Body of pancreas (tissue), 4 donors: ENCODE measurements around the gene TMEM109. TPM values are rescaled to one million over a fixed set of nuclear protein-coding genes. Genes with fewer than 3 reads are reported as not detected.

Experiments
- ATAC-seq: fragments of 150-250 bp; one replicate; pipeline ENCODE4 v1.9.1; 2016
- DNase-seq, 4 donors: peaks; one replicate each; pipeline ENCODE4 v3.0.0-alpha.2; 2019
- H3K27ac ChIP-seq, 4 donors: fragments of 200-600 bp; sonication (generic); 1 replicate in 3 of 4; 2 replicates in 1 of 4; pipeline versions ENCODE4 v1.5.1 to v1.6.1; 2016 to 2019; ENCODE audit warnings: mild to moderate bottlenecking in 1 of 4, mixed read lengths in 1 of 4, moderate library complexity in 1 of 4
- H3K27me3 ChIP-seq, 2 donors: fragments of 200-600 bp; sonication (generic); one replicate each; pipeline ENCODE4 v1.6.0; 2016; ENCODE audit warnings: mild to moderate bottlenecking in 1 of 2
- H3K36me3 ChIP-seq, 2 donors: fragments of 200-600 bp; sonication (generic); replicated peaks in 1 of 2; 2 replicates each; pipeline ENCODE4 v1.5.1; 2016; ENCODE audit warnings: low read depth in 2 of 2; ENCODE audit not compliant: insufficient read depth in 1 of 2
- H3K4me1 ChIP-seq: fragments of 200-600 bp; sonication (generic); one replicate; pipeline ENCODE4 v1.6.0; 2016
- H3K4me3 ChIP-seq, 2 donors: fragments of 200-600 bp; sonication (generic); 1 replicate in 1 of 2; 2 replicates in 1 of 2; pipeline ENCODE4 v1.5.1; 2016 to 2019
- H3K9me3 ChIP-seq, 3 donors: fragments of 200-600 bp; sonication (generic); 1 replicate in 2 of 3; 2 replicates in 1 of 3; pipeline ENCODE4 v1.5.1; 2016
- CTCF ChIP-seq, 7 experiments: fragments of 450-650 bp in 4 of 7; fragments of 200-600 bp in 3 of 7; sonication (generic) in 3 of 7; IDR thresholded peaks; one replicate each; pipeline ENCODE4 v1.5.1; 2016 to 2019; ENCODE audit warnings: antibody characterized with exemption in 7 of 7
- POLR2A ChIP-seq, 3 donors: fragments of 450-650 bp; IDR thresholded peaks; one replicate each; pipeline ENCODE4 v1.6.1; 2016; ENCODE audit warnings: antibody characterized with exemption in 3 of 3, mild to moderate bottlenecking in 2 of 3
- WGBS, 2 donors: methylation state at CpG; one replicate each; pipeline ENCODE4 v1.1.5; 2017; 5-methylcytosine and 5-hydroxymethylcytosine counted together
- intact Hi-C: fragments of 100-400 bp; cut with DNase I; formaldehyde crosslinking; loops from one replicate; pipeline ENCODE4 v1.15.1; 2023
- total RNA-seq, 2 donors: library from RNA; depleted of rRNA; stranded (reverse); fragments of >200 nt; gene quantifications; one replicate each; pipeline ENCODE4 v1.1.0, GENCODE V29; 2016

TMEM109 gene
- total RNA-seq, 2 donors from 2014 or later, result 59.9 to 62.6 TPM

DNA sequence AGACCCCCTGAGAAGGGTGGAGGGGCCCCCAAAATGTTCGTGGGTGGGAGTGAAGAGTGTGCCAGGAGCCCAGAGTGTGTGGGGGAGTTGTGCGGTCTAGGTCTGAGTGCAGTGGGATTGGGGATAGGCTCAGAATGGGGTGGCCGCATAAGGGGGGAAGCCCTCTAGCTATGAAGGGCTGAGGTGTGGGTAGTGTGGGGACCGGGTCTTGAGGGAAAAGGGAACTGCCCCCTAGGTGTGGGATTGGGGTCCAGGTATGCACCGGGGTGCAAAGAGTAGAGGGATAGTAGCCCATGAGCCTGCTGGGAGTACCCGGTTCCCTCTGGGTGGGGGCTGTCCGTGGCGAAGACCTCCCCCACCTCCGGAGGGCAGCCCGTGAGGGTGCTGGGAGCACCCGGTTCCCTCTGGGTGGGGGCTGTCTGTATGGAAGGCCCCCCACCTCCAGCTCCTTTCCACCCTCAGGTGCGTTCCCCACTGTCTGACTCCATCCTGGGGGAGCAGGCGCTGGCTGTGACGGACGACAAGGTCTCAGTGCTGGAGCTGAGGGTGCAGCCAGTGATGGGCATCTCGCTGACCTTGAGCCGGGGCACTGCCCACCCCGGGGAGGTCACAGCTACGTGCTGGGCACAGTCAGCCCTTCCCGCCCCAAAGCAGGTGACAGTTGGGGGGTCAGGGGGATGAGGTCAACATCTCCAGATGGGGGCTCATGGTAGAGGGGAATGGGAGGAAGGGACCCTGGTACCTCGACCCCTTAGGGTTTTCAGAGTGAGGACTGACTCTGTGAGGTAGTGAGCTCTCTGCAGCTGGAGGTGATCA is 21.0 kb downstream of the TMEM109 start:
- Histone ChIP-seq H3K9me3 (no peaks in the 10 kb centered on the region), H3K36me3 (no peaks in the 10 kb centered on the region), H3K27ac (no peak overlapping the region), H3K27me3 (no peaks in the 10 kb centered on the region), H3K4me1 (peaks cover 7% of the 10 kb centered on the region), H3K4me3 (no peak overlapping the region)
- no peak for TF ChIP-seq POLR2A (IDR thresholded peaks at IDR 0.05)
- TF ChIP-seq CTCF (IDR thresholded peaks at IDR 0.05), result no peak
- ATAC-seq, result no peak
- 75 to 78% methylated on average over 10 to 21 of the region's 21 CpGs for WGBS, 2 donors
- no peak for DNase-seq
- intact Hi-C loops, result no loop called here

GRCh38 chr11:60935676-60936442 is 21.9 kb downstream of the TMEM109 start:
- Histone ChIP-seq H3K9me3 (no peaks in the 10 kb centered on the region), H3K27ac (no peak overlapping the region), H3K4me1 (peaks cover 9% of the 10 kb centered on the region), H3K27me3 (no peaks in the 10 kb centered on the region), H3K4me3 (no peak overlapping the region), H3K36me3 (no peaks in the 10 kb centered on the region)
- no peak for ATAC-seq
- intact Hi-C loops, result no loop called here
- TF ChIP-seq POLR2A (IDR thresholded peaks at IDR 0.05), result no peak
- TF ChIP-seq CTCF (IDR thresholded peaks at IDR 0.05), result no peak
- no peak for DNase-seq
- 87 to 89% methylated on average over 14 to 24 of the region's 27 CpGs for WGBS, 2 donors

- 82 to 88% methylated on average over 5 to 16 of the region's 18 CpGs for WGBS, 2 donors
- intact Hi-C loops, result no loop called here
- Histone ChIP-seq H3K36me3 (no peaks in the 10 kb centered on the region), H3K27me3 (no peaks in the 10 kb centered on the region), H3K4me1 (peaks cover 9% of the 10 kb centered on the region), H3K9me3 (no peaks in the 10 kb centered on the region), H3K4me3 (no peak overlapping the region), H3K27ac (peak overlapping the region in 1 of 4 donors; percentile 1)
- ATAC-seq, result no peak
- no peak for TF ChIP-seq POLR2A (IDR thresholded peaks at IDR 0.05)
- TF ChIP-seq CTCF (IDR thresholded peaks at IDR 0.05), result no peak
- no peak for DNase-seq
Observed at GRCh38 chr11:60936467-60937143, 22.6 kb downstream of the TMEM109 start.

GRCh38 chr11:60937144-60937527 is 23.2 kb downstream of the TMEM109 start:
- DNase-seq (no peak), ATAC-seq (peak; percentile 10)
- Histone ChIP-seq H3K27ac (peak overlapping the region in 1 of 4 donors; percentile 1), H3K4me3 (no peak overlapping the region), H3K27me3 (no peaks in the 10 kb centered on the region), H3K4me1 (peaks cover 10% of the 10 kb centered on the region), H3K36me3 (no peaks in the 10 kb centered on the region), H3K9me3 (no peaks in the 10 kb centered on the region)
- intact Hi-C loops, result no loop called here
- 81 to 83% methylated on average over 12 of the region's 12 CpGs for WGBS, 2 donors
- TF ChIP-seq POLR2A (IDR thresholded peaks at IDR 0.05), result no peak
- TF ChIP-seq CTCF (IDR thresholded peaks at IDR 0.05), result no peak
